ENCODE results near the gene POC1A.

DNA sequence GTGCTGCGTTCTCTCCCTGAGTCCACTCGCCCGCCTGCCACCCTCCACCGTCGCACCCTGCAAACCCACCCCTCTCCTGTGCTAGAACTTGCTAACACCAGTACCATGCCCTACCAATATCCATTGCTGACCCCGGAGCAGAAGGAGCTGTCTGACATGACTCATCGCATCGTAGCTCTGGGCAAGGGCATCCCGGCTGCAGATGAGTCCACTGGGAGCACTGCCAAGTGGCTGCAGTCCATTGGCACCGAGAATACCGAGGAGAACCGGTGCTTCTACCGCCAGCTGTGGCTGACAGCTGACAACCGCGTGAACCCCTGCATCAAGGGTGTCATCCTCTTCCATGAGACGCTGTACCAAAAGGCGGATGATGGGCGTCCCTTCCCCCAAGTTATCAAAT, 38.8 kb upstream of the POC1A start:
- TF ChIP-seq GATA3 (IDR thresholded peaks at IDR 0.05; ENCODE audit: low read depth, low read length) (no peak), GATA2 (IDR thresholded peaks at IDR 0.05; ENCODE audit: low read depth, low read length) (no peak)

Data from SH-SY5Y (cell line).